Gastrocnemius medialis (tissue), 4 donors: ENCODE data around the gene CLEC14A. TPM values are rescaled to one million over a fixed set of nuclear protein-coding genes. Genes with fewer than 3 reads are reported as not detected.

ENCODE experiments used
- ATAC-seq, 2 donors: fragments of 150-250 bp; one replicate each; pipeline ENCODE4 v1.9.1; 2016
- DNase-seq, 2 donors: peaks; one replicate each; pipeline ENCODE4 v3.0.0-alpha.2; 2019
- H3K27ac ChIP-seq, 4 donors: fragments of 200-600 bp; sonication (generic); 1 replicate in 1 of 4; 2 replicates in 3 of 4; pipeline ENCODE4 v1.5.1; 2016 to 2018; ENCODE audit warnings: mild to moderate bottlenecking in 2 of 4, moderate library complexity in 1 of 4
- H3K27me3 ChIP-seq, 3 donors: fragments of 200-600 bp; sonication (generic) in 2 of 3; 1 replicate in 1 of 3; 2 replicates in 2 of 3; pipeline versions ENCODE4 v1.5.1 to v1.6.0; 2016 to 2019; ENCODE audit warnings: mild to moderate bottlenecking in 1 of 3, moderate library complexity in 1 of 3
- H3K36me3 ChIP-seq, 2 donors: fragments of 200-600 bp; sonication (generic) in 1 of 2; one replicate each; pipeline ENCODE4 v1.5.1; 2017 to 2018
- H3K4me1 ChIP-seq, 2 donors: fragments of 200-600 bp; sonication (generic) in 1 of 2; one replicate each; pipeline ENCODE4 v1.5.1; 2016 to 2017; ENCODE audit warnings: mild to moderate bottlenecking in 2 of 2
- H3K4me3 ChIP-seq, 4 donors: fragments of 200-600 bp; sonication (generic) in 3 of 4; 1 replicate in 1 of 4; 2 replicates in 3 of 4; pipeline ENCODE4 v1.5.1; 2016 to 2019; ENCODE audit warnings: mild to moderate bottlenecking in 2 of 4
- H3K9me3 ChIP-seq, 3 donors: fragments of 200-600 bp; sonication (generic) in 2 of 3; 1 replicate in 1 of 3; 2 replicates in 2 of 3; pipeline ENCODE4 v1.5.1; 2016 to 2019
- CTCF ChIP-seq, 5 experiments: fragments of 450-650 bp in 3 of 5; fragments of 200-600 bp in 2 of 5; sonication (generic) in 2 of 5; IDR thresholded peaks in 4 of 5; conservative IDR thresholded peaks in 1 of 5; 1 replicate in 4 of 5; 2 replicates in 1 of 5; pipeline ENCODE4 v1.5.1; 2016 to 2019; ENCODE audit warnings: antibody characterized with exemption in 5 of 5, mild to moderate bottlenecking in 3 of 5, moderate library complexity in 3 of 5
- POLR2A ChIP-seq, 2 donors: fragments of 450-650 bp; IDR thresholded peaks; one replicate each; pipeline ENCODE4 v1.6.1; 2017; ENCODE audit warnings: antibody characterized with exemption in 2 of 2, mild to moderate bottlenecking in 2 of 2, moderate library complexity in 2 of 2
- in situ Hi-C, 4 donors: fragments of 200-750 bp; cut with MboI; loops; one replicate each; pipeline versions ENCODE4 v1.15.0 to v1.8.0; 2017; ENCODE audit warnings: low sequenced_read_pairs in 4 of 4
- intact Hi-C: fragments of 100-400 bp; cut with DNase I; formaldehyde crosslinking; loops from one replicate; pipeline ENCODE4 v1.15.1; 2023; ENCODE audit warnings: low total_unique reads
- total RNA-seq, 4 donors: library from RNA; depleted of rRNA; stranded (reverse); fragments of >200 nt; gene quantifications; one replicate each; pipeline versions ENCODE4 v1.1.0 to v1.2.3, GENCODE V29; 2016

Gene CLEC14A
- total RNA-seq, 4 donors from 2014 or later, result 21.2 to 68.6 (median 29.1) TPM

DNA sequence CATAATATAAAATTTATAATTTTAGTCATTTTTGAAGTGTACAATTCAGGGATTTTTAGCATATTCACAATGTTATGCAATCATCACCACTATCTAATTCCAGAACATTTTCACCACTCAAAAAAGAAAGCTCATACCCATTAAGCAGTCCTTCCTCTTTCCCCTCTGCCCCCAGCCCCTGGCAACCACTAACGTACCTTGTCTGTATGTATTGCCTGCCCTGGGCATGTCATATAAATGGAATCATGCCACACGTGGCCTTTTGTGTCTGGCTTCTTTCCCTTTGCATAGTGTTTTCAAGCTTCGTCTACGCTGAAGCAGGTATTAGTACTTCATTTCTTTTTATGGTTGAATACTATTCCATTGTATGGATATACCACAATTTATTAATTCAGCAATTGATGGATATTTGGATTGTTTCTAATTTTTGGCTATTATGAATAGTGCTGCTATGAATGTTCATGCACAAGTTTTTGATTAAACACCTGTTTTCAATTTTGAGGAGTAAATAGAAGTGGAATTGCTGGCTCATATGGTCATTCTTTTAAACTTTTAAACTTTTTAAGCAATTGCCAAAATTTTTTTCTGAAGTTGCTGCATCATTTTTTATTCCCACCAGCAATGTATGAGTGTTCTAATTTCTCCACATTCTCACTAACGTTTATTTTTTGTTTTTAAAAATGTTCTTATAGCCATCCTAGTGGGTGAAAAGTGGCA lies 49.8 kb downstream of the CLEC14A start:
- Histone ChIP-seq H3K9me3 (no peaks in the 10 kb centered on the region), H3K4me3 (no peak overlapping the region), H3K27me3 (peaks cover 8 to 43% (median 29%) of the 10 kb centered on the region in 3 donors), H3K4me1 (peaks cover 4 to 15% of the 10 kb centered on the region in 2 donors), H3K27ac (no peak overlapping the region), H3K36me3 (no peaks in the 10 kb centered on the region)
- DNase-seq (no peak), ATAC-seq (no peak)
- TF ChIP-seq POLR2A (IDR thresholded peaks at IDR 0.05) (no peak), CTCF (IDR thresholded peaks at IDR 0.05 in 4 of 5, conservative IDR thresholded peaks at IDR 0.05 in 1 of 5) (no peak)
- in situ Hi-C loops (no loop called here), intact Hi-C loops (no loop called here)

- Histone ChIP-seq H3K4me1 (peaks cover 4 to 13% of the 10 kb centered on the region in 2 donors), H3K27me3 (peaks cover 8 to 36% (median 20%) of the 10 kb centered on the region in 3 donors), H3K9me3 (no peaks in the 10 kb centered on the region), H3K36me3 (no peaks in the 10 kb centered on the region), H3K4me3 (no peak overlapping the region), H3K27ac (no peak overlapping the region)
- in situ Hi-C loops (no loop called here), intact Hi-C loops (no loop called here)
- ATAC-seq, result no peak
- no peak for TF ChIP-seq CTCF (IDR thresholded peaks at IDR 0.05 in 4 of 5, conservative IDR thresholded peaks at IDR 0.05 in 1 of 5)
- no peak for TF ChIP-seq POLR2A (IDR thresholded peaks at IDR 0.05)
- no peak for DNase-seq
These were observed 50.6 kb downstream of the CLEC14A start for GRCh38 chr14:38205119-38205813.

DNA sequence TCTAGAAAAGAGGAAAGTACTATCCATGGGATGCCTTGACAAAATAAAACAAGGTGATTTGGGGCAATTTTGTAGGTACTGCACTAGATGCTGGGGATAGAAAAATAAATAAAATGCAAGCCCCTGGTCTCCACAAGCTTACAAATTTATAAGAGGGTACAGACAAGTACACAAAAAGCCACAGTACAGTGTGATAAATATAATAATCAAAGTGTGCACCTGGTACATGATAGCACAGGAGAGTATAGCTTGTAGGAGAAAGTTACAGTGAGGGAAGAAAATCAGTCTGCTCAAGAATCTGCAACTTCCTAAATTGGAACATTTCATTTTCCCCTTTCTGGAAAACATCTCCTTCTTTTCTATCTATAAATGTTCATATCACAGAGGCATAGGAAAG lies 51.2 kb downstream of the CLEC14A start:
- no peak overlapping the region for H3K4me3 ChIP-seq
- intact Hi-C loops, result no loop called here
- no peak for TF ChIP-seq CTCF (IDR thresholded peaks at IDR 0.05 in 4 of 5, conservative IDR thresholded peaks at IDR 0.05 in 1 of 5)
- no peak for TF ChIP-seq POLR2A (IDR thresholded peaks at IDR 0.05)
- no peaks in the 10 kb centered on the region for H3K9me3 ChIP-seq
- no peak for ATAC-seq
- H3K27ac ChIP-seq, result no peak overlapping the region
- in situ Hi-C loops, result no loop called here
- DNase-seq, result no peak
- H3K27me3 ChIP-seq, result peaks cover 8 to 30% (median 15%) of the 10 kb centered on the region in 3 donors
- no peaks in the 10 kb centered on the region for H3K36me3 ChIP-seq
- H3K4me1 ChIP-seq, result peaks cover 4 to 12% of the 10 kb centered on the region in 2 donors

Other genes with a start within 250 kb of the CLEC14A start
- under 1 TPM in 3 of 4 donors, not detected in 1; 0.16 to 0.83 (median 0.33) TPM for gene SSTR1, start 48.2 kb downstream of the CLEC14A start, total RNA-seq